Caco-2 (cell line): ENCODE data around the gene SLC31A2. TPM values are rescaled to one million over a fixed set of nuclear protein-coding genes. Genes with fewer than 3 reads are reported as not detected.
"Not testable (repeated sequence)": the region's sequence is repeated elsewhere in the genome, so short reads cannot be mapped to it uniquely, and the experiment has no call there.

Source experiments
- BruUV-seq: library from RNA; stranded (reverse); fragments of 400-500 nt; replicated peaks from 2 replicates; lab custom pipeline; 2021; lab: Mats Ljungman, UMichigan
- CTCF ChIA-PET: fragments of 300-600 bp; sonication (Branson Sonifier 250); formaldehyde crosslinking; loops from one replicate; lab custom pipeline; 2022; ENCODE audit warnings: antibody characterized with exemption; lab: Charles Lee
- POLR2A ChIA-PET: fragments of 300-600 bp; sonication (Branson Sonifier 250); formaldehyde crosslinking; loops from one replicate; lab custom pipeline; 2022; ENCODE audit warnings: antibody characterized with exemption; lab: Charles Lee
- DNase-seq, 2 experiments: peaks; one replicate each; pipeline versions ENCODE4 v3.0.0 to v3.0.0-alpha.2; 2020 to 2022
- H3K27me3 ChIP-seq: replicated peaks from 2 replicates; pipeline ENCODE4 v1.6.0; 2011; ENCODE audit warnings: low read length; ENCODE audit not compliant: control insufficient read depth, insufficient read depth
- H3K36me3 ChIP-seq: 2 replicates; pipeline ENCODE4 v1.5.1; 2011; ENCODE audit warnings: low read length; ENCODE audit not compliant: control insufficient read depth, insufficient read depth
- H3K4me1 ChIP-seq: fragments of 250-450 bp; sonication (Bioruptor Pico); 2 replicates; pipeline ENCODE4 v1.5.1; 2020; ENCODE audit warnings: mild to moderate bottlenecking
- H3K4me3 ChIP-seq: 2 replicates; pipeline ENCODE4 v1.5.1; 2011; ENCODE audit warnings: low read depth, mild to moderate bottlenecking, control low read depth, low read length
- H3K9me3 ChIP-seq: fragments of 250-450 bp; sonication (Bioruptor Pico); 2 replicates; pipeline ENCODE4 v1.5.1; 2020; ENCODE audit warnings: mild to moderate bottlenecking, moderate library complexity
- H3K27ac Mint-ChIP-seq: one replicate; pipeline ENCODE4 v1.8.0; 2022; ENCODE audit warnings: mixed read lengths; ENCODE audit not compliant: unreplicated experiment
- H3K27me3 Mint-ChIP-seq: one replicate; pipeline ENCODE4 v1.8.0; 2022; ENCODE audit warnings: mixed read lengths; ENCODE audit not compliant: insufficient read depth, unreplicated experiment
- H3K36me3 Mint-ChIP-seq: one replicate; pipeline ENCODE4 v1.8.0; 2022; ENCODE audit warnings: mild to moderate bottlenecking, mixed read lengths; ENCODE audit not compliant: insufficient read depth, unreplicated experiment
- H3K4me1 Mint-ChIP-seq: one replicate; pipeline ENCODE4 v1.8.0; 2022; ENCODE audit warnings: low read depth, mixed read lengths; ENCODE audit not compliant: unreplicated experiment
- H3K4me3 Mint-ChIP-seq: one replicate; pipeline ENCODE4 v1.8.0; 2022; ENCODE audit warnings: mild to moderate bottlenecking, moderate library complexity, mixed read lengths; ENCODE audit not compliant: unreplicated experiment
- H3K9me3 Mint-ChIP-seq: one replicate; pipeline ENCODE4 v1.8.0; 2022; ENCODE audit warnings: mixed read lengths; ENCODE audit not compliant: unreplicated experiment
- CTCF ChIP-seq, 2 experiments: fragments of 200-600 bp in 1 of 2; IDR thresholded peaks; 1 replicate in 1 of 2; 2 replicates in 1 of 2; pipeline versions ENCODE4 v1.5.1 to v1.8.0; 2011 to 2022; ENCODE audit warnings: antibody characterized with exemption in 1 of 2, control low read depth in 1 of 2, inconsistent platforms in 1 of 2, low read depth in 1 of 2, low read length in 1 of 2, mild to moderate bottlenecking in 1 of 2, moderate library complexity in 1 of 2; ENCODE audit not compliant: insufficient read depth in 1 of 2, severe bottlenecking in 1 of 2, unreplicated experiment in 1 of 2
- intact Hi-C: fragments of 100-400 bp; cut with micrococcal nuclease; formaldehyde crosslinking; loops from one replicate; pipeline ENCODE4 v1.10.0; 2022; ENCODE audit not compliant: unreplicated experiment
- total RNA-seq: library from RNA; stranded (reverse); gene quantifications from 2 replicates; pipeline ENCODE4 v1.2.3, GENCODE V29; 2022

The SLC31A2 gene
- total RNA-seq, 1 experiment from 2014 or later = 5.1 TPM

- H3K36me3 ChIP-seq = no peaks in the 10 kb centered on the region
- Mint-ChIP-seq H3K4me1 (peaks cover 20% of the 10 kb centered on the region), H3K27ac (no peak overlapping the region), H3K27me3 (peaks cover 3% of the 10 kb centered on the region), H3K9me3 (no peaks in the 10 kb centered on the region), H3K4me3 (no peak overlapping the region), H3K36me3 (no peaks in the 10 kb centered on the region)
- no peak for TF ChIP-seq CTCF (IDR thresholded peaks at IDR 0.05; ENCODE audit: insufficient read depth in 1 of 2, low read depth in 1 of 2, low read length in 1 of 2, severe bottlenecking in 1 of 2, unreplicated experiment in 1 of 2)
- H3K4me3 ChIP-seq = no peak overlapping the region
- no TSS peak for BruUV-seq
- ChIA-PET POLR2A (no interaction called here), CTCF (no interaction called here)
- peaks cover 11% of the 10 kb centered on the region for H3K4me1 ChIP-seq
- H3K27me3 ChIP-seq = no peaks in the 10 kb centered on the region
- no peak for DNase-seq
- no peaks in the 10 kb centered on the region for H3K9me3 ChIP-seq
- intact Hi-C loops = no loop called here
These were observed 2.5 kb upstream of the SLC31A2 start for GRCh38 chr9:113148372-113148705.

GRCh38 chr9:113148781-113149510 lies 1.9 kb upstream of the SLC31A2 start:
- peaks cover 3% of the 10 kb centered on the region for H3K27me3 Mint-ChIP-seq
- H3K9me3 ChIP-seq = no peaks in the 10 kb centered on the region
- H3K36me3 ChIP-seq = no peaks in the 10 kb centered on the region
- no peaks in the 10 kb centered on the region for H3K36me3 Mint-ChIP-seq
- no peak overlapping the region for H3K4me3 Mint-ChIP-seq
- intact Hi-C loops = no loop called here
- DNase-seq = no peak
- BruUV-seq = no TSS peak
- H3K4me3 ChIP-seq = no peak overlapping the region
- no peak for TF ChIP-seq CTCF (IDR thresholded peaks at IDR 0.05; ENCODE audit: insufficient read depth in 1 of 2, low read depth in 1 of 2, low read length in 1 of 2, severe bottlenecking in 1 of 2, unreplicated experiment in 1 of 2)
- H3K4me1 Mint-ChIP-seq = peaks cover 21% of the 10 kb centered on the region
- CTCF ChIA-PET = no interaction called here
- H3K9me3 Mint-ChIP-seq = no peaks in the 10 kb centered on the region
- H3K27me3 ChIP-seq = no peaks in the 10 kb centered on the region
- no peak overlapping the region for H3K27ac Mint-ChIP-seq
- POLR2A ChIA-PET = interaction anchor here (0.6 kb wide), 1 partner anchor 1088 kb away, joined by 3 read pairs; no protein-coding TSS in a partner anchor
- H3K4me1 ChIP-seq = peaks cover 11% of the 10 kb centered on the region

GRCh38 chr9:113149561-113149960 lies 1.2 kb upstream of the SLC31A2 start:
- intact Hi-C loops, BruUV-seq, CTCF ChIA-PET, H3K9me3 Mint-ChIP-seq, H3K36me3 Mint-ChIP-seq, H3K4me3 ChIP-seq, DNase-seq, H3K9me3 ChIP-seq, H3K4me3 Mint-ChIP-seq, H3K27me3 Mint-ChIP-seq, H3K27ac Mint-ChIP-seq, H3K36me3 ChIP-seq, H3K27me3 ChIP-seq: not testable (repeated sequence)
- H3K4me1 Mint-ChIP-seq = peaks cover 21% of the 10 kb centered on the region
- POLR2A ChIA-PET = interaction anchor here (0.6 kb wide), 1 partner anchor 1088 kb away, joined by 3 read pairs; no protein-coding TSS in a partner anchor
- H3K4me1 ChIP-seq = peaks cover 11% of the 10 kb centered on the region
